Measurements from ENCODE around the gene CRNKL1. TPM values are rescaled to one million over a fixed set of nuclear protein-coding genes. Genes with fewer than 3 reads are reported as not detected.

CRNKL1 gene
- total RNA-seq, 1 experiment from 2014 or later, result 20.4 TPM

DNA sequence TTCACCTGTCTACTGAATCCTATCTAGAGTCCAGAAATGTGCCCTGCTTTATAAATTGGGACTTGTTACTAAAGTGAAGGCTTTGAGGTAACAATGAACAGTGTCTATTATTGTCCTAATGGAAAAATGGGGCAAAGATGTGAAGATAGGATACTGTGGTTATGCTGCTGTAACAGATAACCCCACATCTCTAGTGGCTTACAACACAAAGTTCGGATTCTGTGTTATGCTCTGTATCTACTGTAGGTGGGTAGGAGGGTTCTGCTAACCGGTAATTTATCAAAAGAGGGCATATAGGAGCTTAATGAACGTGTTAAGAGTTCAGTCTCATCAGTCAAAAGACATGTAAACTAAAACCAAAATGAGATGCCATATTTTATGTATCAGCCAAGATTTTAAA lies 28.9 kb downstream of the CRNKL1 start:
- Histone ChIP-seq H3K9ac (ENCODE audit: low read length) (no peak overlapping the region), H3K27ac (ENCODE audit: low read depth, low read length) (no peak overlapping the region), H3K4me3 (replicated peaks in 1 of 2; ENCODE audit: low read depth in 1 of 2, low read length in 2 of 2) (no peak overlapping the region), H2AFZ (ENCODE audit: low read depth, low read length, poor library complexity, severe bottlenecking) (no peak overlapping the region), H3K4me1 (ENCODE audit: control insufficient read depth in 1 of 2, insufficient read depth in 2 of 2, low read length in 2 of 2) (peaks cover 12 to 13% of the 10 kb centered on the region in 2 experiments), H3K79me2 (ENCODE audit: insufficient read depth, low read length) (peaks cover 100% of the 10 kb centered on the region), H3K4me2 (ENCODE audit: low read length) (no peak overlapping the region), H4K20me1 (ENCODE audit: insufficient read depth) (peaks cover 12% of the 10 kb centered on the region; the same call in 1 of the 2 replicates), H3K9me2 (ENCODE audit: insufficient read depth) (no peaks in the 10 kb centered on the region), H3K9me3 (ENCODE audit: control insufficient read depth in 1 of 2, insufficient read depth in 1 of 2, low read depth in 1 of 2, low read length in 2 of 2) (no peaks in the 10 kb centered on the region), H3K27me3 (ENCODE audit: insufficient read depth, low read length) (no peaks in the 10 kb centered on the region), H3K36me3 (ENCODE audit: control insufficient read depth in 1 of 2, insufficient read depth in 2 of 2, low read length in 2 of 2) (peaks cover 14 to 33% of the 10 kb centered on the region in 2 experiments)
- no TSS peak for BruUV-seq (replicated peaks)
- ChIA-PET CTCF (no interaction called here), POLR2A (no interaction called here), RAD21 (ENCODE audit: low non-redundant PET in 1 of 2, low total read pairs in 2 of 2, uncharacterized antibody in 2 of 2, unreplicated experiment in 2 of 2) (no interaction called here)
- DNase-seq (ENCODE audit: low read depth, low spot score), result no peak
- intact Hi-C loops (cut with micrococcal nuclease), result no loop called here
- ATAC-seq, result no peak
- TF ChIP-seq, protein P1, sequence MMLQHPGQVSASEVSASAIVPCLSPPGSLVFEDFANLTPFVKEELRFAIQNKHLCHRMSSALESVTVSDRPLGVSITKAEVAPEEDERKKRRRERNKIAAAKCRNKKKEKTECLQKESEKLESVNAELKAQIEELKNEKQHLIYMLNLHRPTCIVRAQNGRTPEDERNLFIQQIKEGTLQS (IDR thresholded peaks at IDR 0.05), result no peak
- no peak for TF ChIP-seq FOSL1 (IDR thresholded peaks at IDR 0.05; ENCODE audit: low read depth)
- TF ChIP-seq ELF1 (IDR thresholded peaks at IDR 0.05; ENCODE audit: borderline replicate concordance, low read depth), result no peak
- TF ChIP-seq, protein P2, sequence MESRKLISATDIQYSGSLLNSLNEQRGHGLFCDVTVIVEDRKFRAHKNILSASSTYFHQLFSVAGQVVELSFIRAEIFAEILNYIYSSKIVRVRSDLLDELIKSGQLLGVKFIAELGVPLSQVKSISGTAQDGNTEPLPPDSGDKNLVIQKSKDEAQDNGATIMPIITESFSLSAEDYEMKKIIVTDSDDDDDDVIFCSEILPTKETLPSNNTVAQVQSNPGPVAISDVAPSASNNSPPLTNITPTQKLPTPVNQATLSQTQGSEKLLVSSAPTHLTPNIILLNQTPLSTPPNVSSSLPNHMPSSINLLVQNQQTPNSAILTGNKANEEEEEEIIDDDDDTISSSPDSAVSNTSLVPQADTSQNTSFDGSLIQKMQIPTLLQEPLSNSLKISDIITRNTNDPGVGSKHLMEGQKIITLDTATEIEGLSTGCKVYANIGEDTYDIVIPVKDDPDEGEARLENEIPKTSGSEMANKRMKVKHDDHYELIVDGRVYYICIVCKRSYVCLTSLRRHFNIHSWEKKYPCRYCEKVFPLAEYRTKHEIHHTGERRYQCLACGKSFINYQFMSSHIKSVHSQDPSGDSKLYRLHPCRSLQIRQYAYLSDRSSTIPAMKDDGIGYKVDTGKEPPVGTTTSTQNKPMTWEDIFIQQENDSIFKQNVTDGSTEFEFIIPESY (IDR thresholded peaks at IDR 0.05; ENCODE audit: extremely low read depth, insufficient replicate concordance, low read length), result no peak
- TF ChIP-seq EZH2 (IDR thresholded peaks at IDR 0.05), result no peak
- TF ChIP-seq ZFX (IDR thresholded peaks at IDR 0.05), result no peak
- TF ChIP-seq, protein P3, sequence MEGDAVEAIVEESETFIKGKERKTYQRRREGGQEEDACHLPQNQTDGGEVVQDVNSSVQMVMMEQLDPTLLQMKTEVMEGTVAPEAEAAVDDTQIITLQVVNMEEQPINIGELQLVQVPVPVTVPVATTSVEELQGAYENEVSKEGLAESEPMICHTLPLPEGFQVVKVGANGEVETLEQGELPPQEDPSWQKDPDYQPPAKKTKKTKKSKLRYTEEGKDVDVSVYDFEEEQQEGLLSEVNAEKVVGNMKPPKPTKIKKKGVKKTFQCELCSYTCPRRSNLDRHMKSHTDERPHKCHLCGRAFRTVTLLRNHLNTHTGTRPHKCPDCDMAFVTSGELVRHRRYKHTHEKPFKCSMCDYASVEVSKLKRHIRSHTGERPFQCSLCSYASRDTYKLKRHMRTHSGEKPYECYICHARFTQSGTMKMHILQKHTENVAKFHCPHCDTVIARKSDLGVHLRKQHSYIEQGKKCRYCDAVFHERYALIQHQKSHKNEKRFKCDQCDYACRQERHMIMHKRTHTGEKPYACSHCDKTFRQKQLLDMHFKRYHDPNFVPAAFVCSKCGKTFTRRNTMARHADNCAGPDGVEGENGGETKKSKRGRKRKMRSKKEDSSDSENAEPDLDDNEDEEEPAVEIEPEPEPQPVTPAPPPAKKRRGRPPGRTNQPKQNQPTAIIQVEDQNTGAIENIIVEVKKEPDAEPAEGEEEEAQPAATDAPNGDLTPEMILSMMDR (IDR thresholded peaks at IDR 0.05 in 2 of 3, conservative IDR thresholded peaks at IDR 0.05 in 1 of 3; ENCODE audit: borderline replicate concordance in 1 of 3, insufficient read depth in 1 of 3, low read depth in 2 of 3, low read length in 2 of 3), result no peak
- no peak for TF ChIP-seq JUND (IDR thresholded peaks at IDR 0.05)
- TF ChIP-seq POLR2AphosphoS5 (IDR thresholded peaks at IDR 0.05; ENCODE audit: low read depth, low read length), result no peak
- TF ChIP-seq, protein P4, sequence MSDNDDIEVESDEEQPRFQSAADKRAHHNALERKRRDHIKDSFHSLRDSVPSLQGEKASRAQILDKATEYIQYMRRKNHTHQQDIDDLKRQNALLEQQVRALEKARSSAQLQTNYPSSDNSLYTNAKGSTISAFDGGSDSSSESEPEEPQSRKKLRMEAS (IDR thresholded peaks at IDR 0.05), result no peak
- TF ChIP-seq ZNF274 (IDR thresholded peaks at IDR 0.05; ENCODE audit: low read depth, low read length), result no peak
